Ammon's horn (tissue), 1 donor: ENCODE measurements around the gene GNG2.
"Not testable (repeated sequence)": the region's sequence is repeated elsewhere in the genome, so short reads cannot be mapped to it uniquely, and the experiment has no call there.

Experiments used
- DNase-seq: peaks from one replicate; pipeline ENCODE4 v3.0.0-alpha.2; 2016; ENCODE audit warnings: low spot score

The GNG2 gene

GRCh38 chr14:51894250-51894649, 33.8 kb downstream of the GNG2 start:
- no peak for DNase-seq

DNA sequence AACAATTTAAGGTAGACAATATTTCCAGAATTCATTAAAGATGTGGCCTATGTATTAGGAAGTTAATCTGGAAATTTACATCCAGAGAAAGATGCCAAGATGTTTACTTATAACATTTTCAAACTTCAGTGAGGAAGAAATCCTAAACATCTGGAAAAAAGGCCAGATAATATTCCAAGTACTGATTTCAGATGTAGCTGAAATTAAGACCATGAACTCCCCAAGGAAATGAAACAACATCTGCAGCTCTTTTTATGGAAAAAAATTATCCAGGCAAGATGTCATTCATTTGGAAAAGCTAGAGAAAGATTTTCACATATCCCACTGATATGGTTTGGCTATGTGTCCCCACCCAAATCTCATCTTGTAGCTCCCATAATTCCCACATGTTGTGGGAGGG, 35.0 kb downstream of the GNG2 start:
- no peak for DNase-seq

- DNase-seq = no peak
Measured at GRCh38 chr14:51897791-51898355, 37.5 kb downstream of the GNG2 start.

DNA sequence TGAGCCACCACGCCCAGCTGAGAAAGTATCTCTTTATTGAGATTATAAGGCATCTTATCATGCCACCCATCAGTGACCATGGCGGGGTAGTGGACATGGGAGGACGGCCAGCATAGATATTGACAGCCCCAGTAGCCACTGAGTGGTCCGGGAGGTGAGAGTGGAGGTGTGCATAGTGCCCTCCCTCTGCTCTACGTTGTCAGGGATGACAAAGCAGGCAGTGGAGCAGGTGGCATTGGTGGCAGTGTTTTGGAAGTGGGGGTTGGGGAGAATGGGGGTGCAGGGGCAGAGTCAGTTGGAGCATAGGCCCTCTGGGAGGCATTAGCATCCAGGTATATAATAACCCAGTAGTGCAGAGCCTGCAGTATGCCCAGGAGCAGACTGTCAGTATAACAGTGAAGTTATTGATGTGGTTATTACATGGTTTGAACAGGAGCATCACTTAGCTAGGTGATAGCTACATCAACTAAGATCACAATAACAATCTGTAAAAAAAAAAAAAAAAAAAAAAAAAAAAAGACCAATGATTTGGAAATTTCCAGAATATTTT, 41.1 kb downstream of the GNG2 start:
- no peak for DNase-seq

GRCh38 chr14:51905656-51906121, 45.3 kb downstream of the GNG2 start:
- DNase-seq = not testable (repeated sequence)

DNA sequence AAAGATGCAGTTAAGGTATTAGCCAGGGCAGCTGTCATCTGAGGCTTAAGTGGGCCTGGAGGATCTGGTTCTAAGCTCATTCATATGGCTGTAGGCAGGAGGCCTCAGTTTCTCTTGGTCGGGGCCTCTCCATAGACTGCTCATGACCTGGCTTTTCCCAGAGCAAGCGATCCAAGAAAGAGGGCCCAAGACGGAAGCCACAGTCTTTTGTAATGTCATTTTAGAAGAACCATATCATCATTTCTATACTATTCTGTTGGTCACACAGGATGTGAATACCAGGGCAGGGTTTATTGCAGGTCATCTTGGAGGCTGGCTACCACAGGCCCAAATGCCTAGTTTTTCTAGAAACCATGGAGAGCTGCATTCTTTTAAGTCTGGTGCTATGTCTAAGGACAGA, 47.7 kb downstream of the GNG2 start:
- DNase-seq = no peak

DNA sequence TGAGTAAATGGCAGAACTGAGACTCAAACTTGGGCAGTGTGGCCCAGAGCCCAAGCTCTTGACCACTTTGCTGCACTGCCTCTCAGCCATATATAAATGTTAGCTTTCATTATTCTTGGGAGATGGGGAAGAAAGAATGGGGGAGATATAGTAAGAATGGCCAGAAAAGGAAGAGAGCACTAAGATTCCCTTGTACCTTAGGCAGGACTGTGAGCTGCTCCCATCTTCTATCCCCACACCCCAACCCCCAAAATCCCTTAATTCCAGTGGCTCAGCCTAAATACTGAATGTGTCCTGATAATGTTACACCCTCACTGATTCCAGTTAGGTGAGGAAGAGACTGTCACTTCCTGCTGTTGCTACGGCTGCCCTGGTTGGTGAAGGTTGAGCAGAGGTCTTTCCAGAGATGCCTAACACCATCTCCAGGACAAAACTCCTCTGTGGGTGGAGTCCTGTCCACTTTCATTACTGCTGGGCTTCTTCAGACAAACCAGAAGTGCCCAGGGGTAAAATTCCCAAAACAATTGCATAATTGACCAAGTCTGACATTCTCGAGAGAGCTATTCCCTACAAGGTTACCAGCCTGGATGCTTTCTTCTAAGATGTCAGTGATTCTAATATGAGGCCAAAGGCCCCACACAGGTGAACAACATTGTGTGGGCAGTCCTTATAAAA, 51.8 kb downstream of the GNG2 start:
- DNase-seq = no peak

DNA sequence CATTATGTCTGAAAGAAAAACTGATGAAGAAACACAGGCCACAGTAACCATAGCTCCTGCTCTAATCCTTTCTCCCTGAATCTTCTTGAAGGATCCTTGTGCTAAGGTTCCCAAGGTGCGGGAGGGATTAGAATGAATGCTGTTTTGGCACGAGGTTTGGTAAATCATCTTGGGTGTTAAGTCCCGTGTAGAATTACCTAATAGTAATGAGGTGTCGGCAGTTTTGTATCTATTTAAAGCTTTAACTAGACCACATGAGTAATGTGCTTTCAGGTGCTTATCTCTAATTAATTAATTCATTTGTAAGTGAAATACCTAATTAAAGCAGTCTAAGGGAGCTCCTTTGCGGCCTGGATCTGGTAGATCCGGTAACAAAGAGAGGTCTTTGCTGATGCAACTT, 53.9 kb downstream of the GNG2 start:
- DNase-seq = no peak

DNA sequence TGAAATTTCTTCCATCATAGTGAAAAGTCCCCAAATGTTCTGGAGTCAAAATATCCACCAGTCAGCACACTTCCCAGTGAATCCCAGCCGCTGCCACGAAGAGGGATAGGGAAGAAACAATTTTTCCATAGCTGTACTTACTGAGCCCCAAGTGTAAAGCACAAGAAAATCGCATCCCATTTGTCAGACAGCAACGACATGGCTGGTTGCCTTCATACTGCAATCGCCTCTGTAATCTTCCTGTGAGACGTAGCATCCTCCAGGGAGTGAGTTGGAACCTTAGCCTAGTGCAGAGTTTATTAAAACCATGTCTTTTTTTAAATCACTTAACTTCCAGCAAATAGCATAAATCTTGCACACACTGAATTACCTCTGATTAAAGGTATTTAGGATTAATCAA, 56.8 kb downstream of the GNG2 start:
- DNase-seq = no peak

DNA sequence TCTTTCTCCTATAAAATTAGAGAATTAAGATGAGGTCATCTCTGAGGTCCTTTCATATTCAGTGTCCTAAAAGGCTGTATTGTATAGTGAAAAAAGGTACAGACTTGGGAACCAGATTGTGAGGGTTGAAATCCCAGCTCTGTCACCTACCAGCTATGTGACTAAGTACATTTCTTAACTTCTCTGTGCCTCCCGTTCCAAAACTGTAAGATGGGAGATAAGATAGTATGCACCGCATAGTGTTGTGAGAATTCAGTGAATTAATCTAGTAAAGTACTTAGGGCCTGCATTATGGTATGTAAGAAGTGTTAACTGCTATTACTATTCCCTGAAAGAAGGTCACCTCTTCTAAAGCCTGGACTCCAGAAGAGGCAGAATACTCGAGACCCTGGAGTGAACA, 60.6 kb downstream of the GNG2 start:
- no peak for DNase-seq

DNA sequence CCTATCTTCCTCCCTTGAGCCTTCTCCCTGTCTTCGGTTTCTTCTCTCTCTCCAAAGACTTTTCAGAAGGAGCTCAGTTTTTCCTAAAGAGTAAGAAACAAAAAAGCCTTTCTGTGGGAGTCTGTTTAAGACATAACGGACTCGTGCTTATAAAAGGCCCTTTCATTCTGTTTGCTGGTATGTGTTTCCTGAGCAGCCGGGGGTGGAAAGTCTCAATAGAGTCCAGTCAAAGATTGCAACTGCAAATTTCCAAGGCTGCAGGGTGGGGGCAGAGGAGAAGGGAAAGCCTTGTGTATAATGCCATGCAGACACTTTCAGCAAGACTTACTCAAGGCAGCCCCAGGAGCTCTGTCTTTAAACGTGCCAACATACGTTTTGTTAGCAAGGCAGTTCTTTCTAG, 62.2 kb downstream of the GNG2 start:
- peak; percentile 47 for DNase-seq

GRCh38 chr14:51924600-51924999, 64.2 kb downstream of the GNG2 start:
- no peak for DNase-seq

DNA sequence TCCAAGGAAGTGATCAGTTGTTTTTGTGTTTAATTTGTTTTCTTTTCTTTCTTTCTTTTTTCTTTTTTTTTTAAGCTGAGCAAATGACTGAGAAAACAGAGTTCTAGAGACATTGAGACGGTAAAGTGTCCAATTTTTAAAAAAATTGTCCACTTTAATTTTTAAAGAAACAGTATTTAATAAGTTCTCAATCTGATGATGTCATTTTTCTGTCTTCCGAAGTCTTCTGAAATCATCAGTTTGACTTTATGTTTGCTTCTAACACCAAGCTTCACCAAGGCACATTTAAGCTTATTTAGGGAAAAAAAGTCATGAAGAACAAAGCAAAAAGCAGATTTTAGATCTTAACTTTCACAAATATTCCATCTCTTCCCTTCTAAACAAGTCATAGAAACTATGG, 65.6 kb downstream of the GNG2 start:
- no peak for DNase-seq

GRCh38 chr14:51926449-51926848, 66.0 kb downstream of the GNG2 start:
- DNase-seq = no peak

GRCh38 chr14:51928568-51928967, 68.2 kb downstream of the GNG2 start:
- no peak for DNase-seq

- DNase-seq = peak; percentile 20
Measured at GRCh38 chr14:51929166-51929565, 68.8 kb downstream of the GNG2 start.

DNA sequence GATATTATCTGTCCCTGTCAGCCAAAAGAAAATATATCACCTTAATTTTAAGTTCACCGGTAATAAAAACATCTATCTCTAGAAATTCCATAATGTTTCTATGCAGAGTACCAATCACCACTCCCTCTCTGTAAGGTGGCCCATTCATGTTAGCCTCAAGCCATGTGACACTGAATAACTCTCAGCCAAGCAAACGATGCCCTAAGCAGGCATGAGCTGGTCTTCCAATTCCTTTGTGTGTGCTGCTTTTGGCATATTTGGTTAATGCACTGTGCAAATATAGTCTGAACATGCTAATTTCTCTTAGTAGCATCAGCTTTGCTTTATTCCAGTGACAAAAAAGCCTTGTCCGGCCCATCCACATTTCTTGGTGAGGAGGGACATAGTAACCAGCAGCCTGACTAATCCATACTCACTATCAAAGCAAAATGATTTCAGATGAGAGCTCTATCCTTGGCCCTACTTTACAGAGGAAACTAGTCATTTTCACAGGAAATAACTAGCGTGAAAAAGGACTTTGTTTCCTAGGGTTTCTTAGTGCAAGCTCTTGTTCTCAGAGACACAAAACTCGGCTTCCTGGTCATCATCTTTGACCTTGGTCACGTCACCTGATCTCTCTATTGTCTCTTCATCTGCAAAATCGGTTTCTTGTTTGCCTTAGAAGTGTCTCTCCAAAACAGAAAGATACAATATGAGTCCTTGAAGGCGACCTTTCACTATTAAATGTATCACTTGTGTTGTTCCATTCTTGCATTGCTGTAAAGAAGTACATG, 69.7 kb downstream of the GNG2 start:
- no peak for DNase-seq

GRCh38 chr14:51931308-51931707, 70.9 kb downstream of the GNG2 start:
- DNase-seq = no peak

DNA sequence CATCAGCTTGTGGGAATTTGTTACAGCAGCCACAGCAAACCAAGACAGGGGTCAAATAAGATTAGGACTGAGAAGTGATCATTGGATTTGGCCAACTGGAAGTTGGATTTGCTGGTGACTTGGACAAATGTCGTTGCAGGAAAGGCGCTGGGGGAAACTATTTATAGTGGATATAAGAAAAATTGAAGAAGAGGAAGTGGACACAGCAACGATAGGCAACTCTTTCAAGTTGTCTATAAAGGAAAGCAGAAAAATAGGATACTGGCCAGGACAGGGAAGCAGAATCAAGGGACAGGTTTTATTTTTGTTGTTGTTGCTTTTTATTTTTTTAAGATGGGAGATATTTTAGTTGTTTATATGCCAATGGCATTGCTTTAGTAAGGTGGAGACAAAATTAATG, 72.8 kb downstream of the GNG2 start:
- no peak for DNase-seq

DNA sequence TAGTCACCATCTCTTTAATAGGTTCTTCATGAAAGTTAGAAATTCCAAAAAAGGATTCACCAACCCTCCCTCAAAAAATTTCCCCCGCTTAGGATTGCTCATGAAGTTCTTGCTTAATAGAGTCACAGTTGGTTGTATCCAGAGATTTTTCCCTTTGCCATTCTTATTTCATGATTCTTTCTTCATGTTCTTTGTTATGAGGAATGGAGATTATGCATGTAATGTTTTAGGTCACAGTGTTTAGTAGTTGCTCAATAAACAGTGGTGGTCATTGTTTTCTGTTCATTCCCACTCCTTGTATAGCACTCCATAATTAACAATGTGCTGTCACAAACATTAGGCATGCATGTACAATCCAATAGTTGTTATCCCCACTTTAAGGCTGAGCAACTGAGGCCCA, 77.7 kb downstream of the GNG2 start:
- DNase-seq = no peak

DNA sequence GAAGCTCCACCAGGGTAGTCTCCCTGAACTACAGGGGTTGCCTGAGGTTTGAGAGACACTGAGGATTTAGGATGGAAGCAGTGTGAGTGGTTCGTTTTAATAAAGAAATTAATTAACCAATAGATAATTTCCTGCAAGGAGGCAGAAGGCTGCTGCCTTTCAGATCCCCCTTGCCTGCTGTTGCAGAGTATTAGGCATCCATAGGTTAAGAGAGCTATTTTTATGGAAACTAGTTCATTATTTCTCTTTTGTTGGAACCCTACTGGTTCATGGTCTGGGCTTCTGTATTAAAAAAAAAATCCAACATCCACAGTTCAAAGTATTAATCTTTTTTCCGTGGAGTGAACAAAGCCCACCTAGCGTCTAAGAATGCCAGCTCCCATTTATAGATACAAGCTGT, 78.4 kb downstream of the GNG2 start:
- no peak for DNase-seq

- DNase-seq = no peak
Measured at GRCh38 chr14:51939226-51939625, 78.8 kb downstream of the GNG2 start.

- DNase-seq = no peak
Measured at GRCh38 chr14:51939755-51940301, 79.4 kb downstream of the GNG2 start.
